HTERT RPE-1 (cell line): ENCODE results near the gene PDSS2.
"Not testable (repeated sequence)": the region's sequence is repeated elsewhere in the genome, so short reads cannot be mapped to it uniquely, and the experiment has no call there.

Source experiments
- in situ Hi-C: fragments of 300-500 bp; cut with MboI; formaldehyde crosslinking; loops from 4 replicates; pipeline ENCODE4 v1.14.3; 2020; ENCODE audit warnings: low sequenced_read_pairs

Gene PDSS2

DNA sequence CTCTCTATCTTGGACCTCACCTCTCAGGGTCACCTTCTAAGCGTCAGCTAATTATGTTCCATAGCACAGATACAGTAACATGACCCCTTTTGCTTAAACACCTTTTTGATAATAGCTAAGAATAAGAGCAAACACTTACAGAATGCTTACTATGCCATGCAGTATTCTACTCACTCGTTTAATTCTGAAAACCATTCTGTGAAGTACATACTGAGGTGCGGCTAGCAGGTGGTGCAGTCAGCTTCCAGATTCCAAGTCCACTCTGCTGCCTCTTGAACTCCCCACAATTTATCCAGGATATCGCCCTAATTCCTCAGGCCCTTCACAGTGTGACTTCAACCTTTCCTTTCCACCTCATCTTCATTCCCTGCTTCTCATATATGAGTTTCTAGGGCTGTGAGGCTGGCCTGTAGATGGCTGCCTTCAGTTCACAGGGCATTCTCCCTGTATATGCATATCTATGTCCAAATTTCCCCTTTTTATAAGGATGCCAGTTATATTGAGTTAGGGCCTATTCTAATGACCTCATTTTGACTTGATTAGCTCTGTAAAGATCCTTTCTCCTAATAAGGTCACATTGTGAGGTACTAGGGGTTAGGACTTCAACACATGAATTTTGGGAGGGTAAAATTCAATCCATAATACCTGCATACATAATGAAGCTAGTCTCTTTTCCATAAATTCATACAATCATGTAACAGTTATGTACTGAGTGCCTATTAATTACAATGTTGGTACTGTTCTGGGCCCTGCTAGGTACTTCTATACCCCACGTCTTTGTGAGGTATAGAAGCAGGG, 130.1 kb downstream of the PDSS2 start:
- in situ Hi-C loops: no loop called here

DNA sequence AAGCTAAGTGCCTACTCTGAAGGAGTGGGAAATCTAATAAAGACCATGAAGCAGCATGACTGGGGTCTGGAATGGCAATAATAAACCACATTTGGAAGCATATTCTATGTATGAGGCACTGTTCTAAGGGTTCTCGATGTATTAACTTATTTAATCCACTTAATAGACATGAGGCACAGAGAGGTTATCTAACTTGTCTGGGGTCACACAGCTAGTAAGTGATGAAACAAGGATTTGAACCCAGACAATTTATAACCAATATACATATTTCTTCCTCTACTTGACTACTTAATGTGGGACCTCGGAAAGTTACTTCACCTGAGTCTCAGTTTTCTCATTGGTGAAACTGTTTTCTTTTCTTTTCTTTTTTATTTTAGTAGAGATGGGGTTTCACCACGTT, 131.3 kb downstream of the PDSS2 start:
- in situ Hi-C loops: no loop called here

DNA sequence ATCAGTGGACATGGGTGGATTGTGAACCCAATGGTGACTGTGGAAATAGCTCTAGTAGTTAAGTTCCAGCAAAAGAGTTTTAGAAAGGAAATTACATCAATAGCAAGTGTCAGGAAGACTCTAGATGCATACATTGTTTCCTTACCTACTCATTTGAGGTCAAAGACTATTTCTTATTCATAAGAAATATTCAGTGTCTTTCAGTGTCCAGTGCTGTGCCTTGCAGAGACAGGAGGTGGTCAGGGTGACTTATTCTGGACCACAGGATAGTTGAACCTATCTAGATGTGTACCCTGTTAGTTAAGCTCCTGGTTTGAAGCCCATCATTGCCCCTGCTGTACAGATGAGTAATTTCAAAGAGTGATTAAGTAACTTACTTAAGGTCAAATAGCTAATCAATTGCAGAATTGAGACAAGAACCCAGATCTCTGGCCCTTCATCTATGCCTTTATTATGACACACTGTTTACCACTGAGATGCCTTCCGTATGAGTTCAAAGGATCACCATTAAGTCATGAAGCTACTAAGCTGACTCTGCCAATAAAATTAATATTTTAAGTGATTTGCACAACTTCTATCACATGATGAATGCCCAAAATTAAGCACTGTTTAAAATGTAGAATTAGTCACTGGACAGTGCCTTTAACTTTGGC, 136.1 kb downstream of the PDSS2 start:
- in situ Hi-C loops: no loop called here

DNA sequence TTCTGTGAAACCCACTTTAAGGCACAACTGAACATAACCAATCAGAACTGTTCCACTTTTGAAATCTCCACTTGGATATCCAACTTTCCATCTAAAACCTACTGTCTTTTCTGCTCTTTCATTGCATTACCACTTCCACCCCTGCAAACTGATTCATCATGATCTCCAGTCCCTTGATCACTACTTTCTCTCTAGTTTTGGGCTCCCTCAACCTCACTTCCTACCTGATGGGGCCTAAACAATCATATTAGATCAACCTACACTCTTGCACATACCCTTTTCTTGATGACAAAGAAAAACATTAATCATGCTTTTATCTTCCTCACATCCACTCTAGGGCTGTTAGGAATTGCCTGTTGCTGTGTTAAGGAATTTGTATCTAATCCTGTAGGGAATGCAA, 137.6 kb downstream of the PDSS2 start:
- in situ Hi-C loops: no loop called here

DNA sequence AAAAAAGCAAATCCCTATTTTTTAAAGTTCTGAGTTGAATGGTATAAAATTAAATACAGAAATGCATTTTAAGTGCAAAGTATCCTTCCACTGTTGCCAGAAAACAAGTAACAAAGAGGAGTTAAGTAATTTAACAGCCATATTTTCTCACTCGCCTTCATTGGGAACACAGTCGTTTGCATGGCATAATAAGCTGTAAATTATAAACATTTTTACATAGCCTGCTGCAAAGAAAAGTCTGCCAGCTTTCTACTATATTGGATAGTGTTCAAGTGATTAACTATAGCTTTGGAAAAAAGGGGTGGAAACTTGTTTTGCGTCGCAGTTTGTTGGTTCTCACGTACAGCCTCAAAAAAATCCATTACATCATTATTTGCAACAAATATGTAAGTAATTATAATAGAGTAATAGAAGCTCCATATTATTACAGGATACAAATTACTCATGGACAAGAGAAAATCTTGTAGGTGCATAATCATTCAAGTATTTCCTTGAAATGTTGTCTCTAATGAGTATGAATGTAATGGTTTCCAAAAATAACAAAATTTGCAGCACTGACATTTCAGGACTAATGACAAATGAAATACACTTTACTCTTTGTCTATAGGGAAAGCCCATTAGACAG, 139.3 kb downstream of the PDSS2 start:
- in situ Hi-C loops: no loop called here

DNA sequence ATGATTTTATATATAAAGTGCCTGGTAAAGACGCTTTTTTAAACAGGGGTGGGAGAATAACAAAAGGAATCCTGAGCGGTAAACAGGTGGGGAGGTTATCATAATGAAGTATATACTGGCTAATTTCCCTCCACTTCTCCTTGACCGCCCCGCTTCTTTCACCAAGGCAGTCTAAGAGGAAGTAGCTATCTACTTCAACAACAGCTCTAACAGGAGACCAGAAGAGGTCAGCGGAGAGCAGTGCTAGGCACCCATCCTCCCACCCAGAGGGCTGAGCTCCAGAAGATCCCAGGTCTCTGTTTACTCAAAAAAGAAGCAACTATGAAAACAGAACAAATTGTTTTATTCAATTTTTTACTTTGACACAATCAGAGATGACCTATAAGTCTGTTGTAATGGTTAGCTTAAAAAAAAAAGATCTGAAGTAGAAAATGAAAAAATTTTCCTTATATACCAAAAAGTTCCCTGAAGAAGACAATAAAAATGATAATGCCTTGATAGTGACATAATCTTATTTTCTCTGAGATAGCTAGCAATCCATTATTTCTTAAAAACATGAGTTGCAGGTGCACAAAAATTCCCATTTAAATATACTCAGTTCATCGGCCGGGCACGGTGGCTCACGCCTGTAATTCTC, 141.1 kb downstream of the PDSS2 start:
- in situ Hi-C loops: no loop called here

DNA sequence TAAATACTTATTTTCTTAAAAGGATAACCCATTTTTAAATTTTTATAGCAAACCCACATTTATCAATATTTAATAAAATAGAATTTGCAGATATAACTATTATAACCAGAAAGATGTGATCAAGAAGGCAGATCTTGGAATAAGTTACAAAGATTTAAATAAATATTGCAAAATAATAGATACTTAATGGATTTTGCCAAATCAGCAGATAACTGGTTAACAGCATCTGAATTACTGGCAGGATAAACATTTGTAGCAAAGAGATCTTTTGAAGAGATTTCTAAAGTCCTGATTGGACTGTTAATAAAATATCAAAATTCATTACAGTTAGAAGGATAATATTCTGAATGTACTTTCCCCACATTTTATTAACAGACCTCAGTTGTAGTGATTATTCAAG, 144.2 kb downstream of the PDSS2 start:
- in situ Hi-C loops: no loop called here

DNA sequence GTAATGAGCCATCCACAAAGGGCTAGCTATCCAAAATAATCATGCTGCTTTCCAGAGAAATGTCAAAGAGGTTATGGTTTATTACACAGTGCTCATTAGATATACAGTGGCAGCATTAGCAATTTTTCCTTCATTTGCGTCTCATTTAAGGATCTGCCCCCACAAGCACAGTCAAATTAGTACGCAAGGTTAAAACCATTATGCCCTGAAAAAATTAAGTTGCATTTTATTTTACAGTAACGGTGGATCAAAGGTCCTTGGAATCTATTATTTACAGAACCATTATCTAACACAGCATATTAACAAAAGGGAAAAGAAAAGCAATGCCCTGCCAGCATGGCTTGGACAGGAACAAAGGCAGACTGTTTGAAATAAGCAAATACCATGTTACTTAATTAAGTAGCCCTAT, 144.8 kb downstream of the PDSS2 start:
- in situ Hi-C loops: no loop called here

DNA sequence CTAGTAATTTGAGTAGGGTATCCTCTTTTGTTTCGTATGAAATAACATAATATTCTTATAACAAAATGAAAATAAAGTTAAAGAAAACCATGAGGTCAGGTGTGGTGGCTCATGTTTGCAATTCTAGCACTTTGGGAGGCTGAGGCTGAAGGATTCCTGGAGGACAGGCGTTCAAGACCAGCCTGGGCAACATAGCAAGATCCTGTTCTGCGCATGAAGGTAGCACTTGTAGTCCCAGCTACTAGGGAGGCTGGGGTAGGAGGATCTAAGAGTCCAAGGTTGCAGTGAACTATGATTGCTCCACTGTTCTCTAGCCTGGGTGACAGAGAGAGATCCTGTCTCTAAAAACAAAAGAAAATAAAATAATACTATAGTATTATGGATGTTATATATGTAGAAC, 145.6 kb downstream of the PDSS2 start:
- in situ Hi-C loops: no loop called here

DNA sequence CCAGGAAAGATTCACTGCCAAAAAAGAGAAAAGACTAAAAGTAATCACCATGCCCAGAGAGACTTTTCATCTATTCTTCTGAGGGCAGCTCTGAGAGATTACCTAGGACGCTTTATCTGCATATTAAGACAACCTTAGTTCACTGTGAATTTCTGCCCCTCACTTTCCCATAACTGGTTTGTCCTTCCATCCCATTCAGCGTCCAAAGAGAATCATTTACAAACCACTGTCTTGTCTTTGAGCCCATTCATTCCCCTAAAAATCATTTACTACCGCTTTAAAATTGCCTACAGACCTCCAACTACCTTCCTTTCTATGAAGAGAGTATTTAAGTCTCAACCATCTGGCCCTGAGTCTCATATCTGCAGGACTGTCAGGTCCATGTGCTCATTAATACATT, 149.0 kb downstream of the PDSS2 start:
- in situ Hi-C loops: no loop called here

DNA sequence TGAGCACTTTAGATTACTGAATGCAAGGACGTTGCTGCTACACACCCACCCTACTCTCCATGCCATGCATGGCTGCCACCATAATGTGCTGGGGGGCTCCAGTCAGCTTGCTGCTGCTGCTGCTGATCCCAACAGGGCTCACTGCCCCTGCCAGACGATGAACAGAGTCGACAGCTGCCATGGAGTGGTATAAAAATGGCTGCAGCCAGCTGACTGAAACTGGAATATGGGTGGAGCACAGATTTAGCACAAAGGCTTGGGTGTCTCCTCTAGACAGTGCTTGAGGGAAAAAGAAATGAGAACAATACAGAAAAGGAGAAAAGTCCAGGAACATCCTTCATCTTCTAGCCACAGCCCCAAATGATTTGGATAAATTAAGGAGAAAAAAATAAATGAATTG, 150.7 kb downstream of the PDSS2 start:
- in situ Hi-C loops: no loop called here

DNA sequence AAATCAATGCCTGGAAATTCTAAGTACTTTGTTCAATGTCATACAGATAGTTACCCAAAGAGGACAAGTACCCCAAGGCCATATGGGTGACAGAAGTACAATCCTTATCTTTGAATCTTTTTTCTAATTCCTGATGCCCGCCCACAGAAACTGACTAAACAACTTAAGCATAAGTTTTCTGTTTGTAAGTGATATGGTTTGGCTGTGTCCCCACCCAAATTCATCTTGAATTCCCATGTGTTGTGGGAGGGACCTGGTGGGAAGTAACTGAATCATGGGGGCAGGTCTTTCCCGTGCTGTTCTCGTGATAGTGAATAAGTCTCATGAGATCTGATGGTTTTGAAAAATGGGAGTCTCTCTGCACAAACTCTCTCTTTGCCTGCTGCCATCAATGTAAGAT, 153.4 kb downstream of the PDSS2 start:
- in situ Hi-C loops: not testable (repeated sequence)

DNA sequence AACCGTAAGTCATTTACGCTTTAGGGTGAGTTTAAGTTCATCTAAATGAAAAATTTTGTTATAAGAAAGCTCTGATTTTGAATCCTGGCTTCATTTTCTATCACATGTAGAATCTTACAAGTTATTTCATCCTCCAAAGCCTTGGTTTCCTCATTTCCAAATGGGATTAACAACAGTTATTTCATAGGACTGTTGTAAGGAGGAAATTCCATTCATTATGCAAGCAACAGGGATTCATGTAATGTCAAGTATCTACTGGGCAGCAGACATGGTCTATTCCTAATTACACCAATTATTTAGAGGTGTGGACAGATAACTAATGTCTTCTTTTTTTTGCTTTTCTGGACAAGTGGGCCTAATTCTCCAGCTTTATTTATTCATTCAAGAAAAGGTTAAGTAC, 154.0 kb downstream of the PDSS2 start:
- in situ Hi-C loops: no loop called here

DNA sequence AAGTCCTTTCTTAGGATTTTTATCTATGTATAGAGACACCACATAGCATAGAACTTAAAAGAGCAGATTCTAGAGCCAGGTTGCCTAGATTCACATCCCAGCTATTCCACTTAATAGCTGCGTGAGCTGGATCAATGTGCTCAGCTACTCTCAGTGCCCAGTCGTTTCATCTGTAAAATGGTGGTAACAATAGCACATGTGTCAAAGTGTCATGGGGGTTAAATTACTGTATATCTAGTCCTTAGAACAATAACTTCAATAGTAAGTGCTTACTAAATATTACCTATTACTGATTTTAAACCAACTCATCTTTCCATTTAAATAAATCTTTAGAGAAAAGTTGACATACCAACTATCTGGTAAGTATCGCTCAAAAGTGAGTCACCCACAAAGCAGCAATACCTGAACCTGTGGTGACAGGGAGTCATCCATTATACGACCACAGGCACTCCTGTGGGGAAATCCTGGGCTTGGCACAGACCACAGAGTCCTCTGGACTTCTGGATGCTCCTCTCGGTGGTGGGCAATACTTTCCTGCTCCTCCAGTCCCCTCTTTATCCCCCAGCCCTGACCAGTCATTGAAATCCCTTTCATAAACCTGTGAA, 154.8 kb downstream of the PDSS2 start:
- in situ Hi-C loops: no loop called here

DNA sequence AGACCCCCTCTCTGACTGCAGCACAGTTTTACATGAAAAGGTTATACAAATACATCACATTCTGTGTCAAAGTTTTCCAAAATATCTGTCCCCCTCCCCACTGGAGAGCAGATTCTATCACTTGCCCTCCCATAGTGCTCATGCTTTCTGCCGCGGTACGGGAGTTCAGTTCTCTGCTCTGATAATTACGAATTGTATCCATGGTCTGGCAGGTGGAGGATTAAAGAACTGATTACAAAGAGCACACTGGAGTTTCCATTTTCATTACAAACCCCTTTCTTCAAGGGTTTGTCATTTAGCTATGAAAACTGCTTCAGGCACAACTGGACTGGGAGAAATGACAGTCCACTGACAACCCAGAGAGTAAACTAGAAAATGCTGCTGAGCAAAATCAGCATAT, 166.0 kb downstream of the PDSS2 start:
- in situ Hi-C loops: no loop called here

DNA sequence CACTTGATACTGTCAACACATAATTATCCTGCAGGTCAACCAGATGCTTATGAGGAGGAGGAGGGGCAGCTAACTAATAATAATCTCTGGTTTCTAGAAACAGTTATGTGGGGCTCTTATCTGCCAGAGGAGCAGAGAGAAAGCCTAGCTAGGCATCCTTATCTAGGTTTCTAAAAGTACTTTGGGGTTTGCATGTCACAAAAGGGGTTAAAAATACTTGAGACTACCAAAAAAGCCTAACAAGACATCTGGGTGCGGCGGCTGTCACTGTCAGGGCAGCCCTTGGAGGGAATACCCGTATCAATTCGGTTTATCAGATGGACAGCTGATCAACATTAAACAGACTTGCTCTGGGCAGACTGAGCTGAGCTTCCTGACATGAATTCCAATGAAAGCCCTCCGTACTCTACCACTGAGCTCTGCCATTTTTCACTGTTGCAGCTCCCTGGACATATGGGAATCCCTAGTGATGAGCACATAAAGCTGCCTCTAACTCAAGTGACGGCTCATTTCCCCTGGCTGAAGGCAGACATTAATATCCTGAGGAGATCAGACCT, 166.6 kb downstream of the PDSS2 start:
- in situ Hi-C loops: no loop called here

DNA sequence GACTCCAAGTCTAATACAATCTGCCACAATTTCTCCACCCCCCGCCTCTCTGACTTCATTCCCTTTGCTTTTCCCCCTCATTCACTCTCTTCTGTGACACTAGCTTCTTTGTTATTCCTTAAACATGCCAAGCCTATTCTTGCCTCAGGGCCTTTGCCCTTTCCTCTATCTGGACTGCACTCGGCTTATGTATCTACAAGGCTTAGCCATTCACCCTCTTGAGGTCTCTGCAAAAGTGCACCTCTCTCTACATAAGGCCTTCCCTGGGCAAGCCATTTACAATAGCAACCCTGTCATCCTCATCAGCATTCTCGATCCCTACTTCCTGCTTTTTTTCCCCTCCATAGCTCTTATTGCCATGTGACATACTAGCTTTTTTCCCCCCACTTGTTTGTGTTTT, 168.9 kb downstream of the PDSS2 start:
- in situ Hi-C loops: no loop called here

DNA sequence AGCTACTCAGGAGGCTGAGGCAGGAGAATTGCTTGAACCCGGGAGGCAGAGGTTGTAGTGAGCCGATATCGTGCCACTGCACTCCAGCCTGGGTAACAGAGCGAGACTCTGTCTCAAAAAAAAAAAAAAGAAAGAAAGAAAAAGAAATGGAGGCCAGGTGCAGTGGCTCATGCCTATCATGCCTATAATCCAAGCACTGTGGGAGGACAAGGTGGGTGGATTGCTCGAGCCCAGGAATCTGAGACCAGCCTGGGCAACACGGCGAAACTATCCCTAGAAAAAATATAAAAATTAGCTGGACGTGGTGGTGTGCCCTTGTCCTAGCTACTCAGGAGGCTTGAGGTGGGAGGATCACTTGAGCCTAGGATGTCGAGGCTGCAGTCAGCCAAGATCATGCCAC, 170.1 kb downstream of the PDSS2 start:
- in situ Hi-C loops: not testable (repeated sequence)

DNA sequence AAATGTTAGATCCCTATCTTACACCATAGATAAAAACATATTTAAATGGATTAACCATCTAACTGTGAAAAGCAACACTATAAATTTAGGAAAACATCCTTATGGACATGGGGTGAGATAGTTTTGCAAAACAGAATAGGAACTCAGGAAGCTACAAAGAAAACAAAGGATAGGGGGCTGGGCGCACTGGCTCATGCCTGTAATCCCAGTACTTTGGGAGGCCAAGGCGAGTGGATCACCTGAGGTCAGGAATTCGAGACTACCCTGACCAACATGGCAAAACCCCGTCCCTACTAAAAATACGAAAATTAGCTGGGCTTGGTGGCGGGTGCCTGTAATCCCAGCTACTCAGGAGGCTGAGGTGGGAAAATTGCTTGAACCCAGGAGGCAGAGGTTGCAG, 173.7 kb downstream of the PDSS2 start:
- in situ Hi-C loops: not testable (repeated sequence)

DNA sequence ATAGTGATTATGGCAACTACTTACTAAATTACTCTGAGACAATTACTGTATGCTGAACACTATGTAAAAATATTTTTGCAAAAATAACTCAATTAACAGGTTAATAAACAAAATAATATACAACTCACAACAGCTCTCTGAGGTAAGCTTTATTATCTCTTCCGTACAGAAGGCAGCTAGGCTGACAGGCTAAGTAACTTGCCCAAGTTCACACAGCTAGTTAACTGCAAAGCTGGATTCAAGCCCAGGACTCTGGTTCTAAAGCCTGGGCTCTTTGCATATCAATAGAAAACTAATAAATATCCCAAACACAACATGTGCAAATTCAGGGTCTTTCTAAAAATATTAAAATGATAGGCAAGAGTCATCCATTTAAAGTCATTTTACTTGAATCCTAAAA, 174.6 kb downstream of the PDSS2 start:
- in situ Hi-C loops: no loop called here

DNA sequence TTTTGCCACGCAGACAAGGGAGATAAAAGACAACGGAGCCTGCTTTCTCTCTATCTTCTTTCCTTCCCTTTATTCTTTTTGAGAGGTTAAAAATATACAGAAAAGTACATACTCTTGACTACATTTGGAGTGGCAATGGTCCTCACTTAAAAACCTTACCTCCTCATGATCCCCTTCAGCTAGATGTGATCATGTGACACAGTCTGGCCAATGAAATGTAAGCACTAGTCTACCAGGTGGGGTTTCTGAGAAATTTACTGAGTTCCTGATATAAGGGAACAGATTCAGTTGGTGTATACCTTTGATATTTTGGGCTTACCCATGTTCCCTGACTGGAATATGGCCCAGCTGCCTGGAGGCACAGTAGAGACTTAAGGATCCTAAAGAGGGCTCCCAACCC, 178.6 kb downstream of the PDSS2 start:
- in situ Hi-C loops: no loop called here
